Raji (cell line): Measurements from ENCODE around the gene HS3ST4.

Experiments
- POLR2A ChIP-seq: IDR thresholded peaks from 2 replicates; pipeline ENCODE4 v1.6.1; 2011; ENCODE audit warnings: low read depth, low read length, control low read depth; ENCODE audit not compliant: insufficient read depth

HS3ST4 gene

GRCh38 chr16:25713785-25714570 lies 22.2 kb downstream of the HS3ST4 start:
- TF ChIP-seq POLR2A: no peak

GRCh38 chr16:25716186-25716585 lies 24.4 kb downstream of the HS3ST4 start:
- TF ChIP-seq POLR2A: no peak

GRCh38 chr16:25721439-25721838 lies 29.7 kb downstream of the HS3ST4 start:
- TF ChIP-seq POLR2A: no peak

- TF ChIP-seq POLR2A: no peak
Measured at GRCh38 chr16:25726430-25727098, 34.8 kb downstream of the HS3ST4 start.

GRCh38 chr16:25729188-25729915 lies 37.6 kb downstream of the HS3ST4 start:
- no peak for TF ChIP-seq POLR2A

GRCh38 chr16:25730396-25730795 lies 38.6 kb downstream of the HS3ST4 start:
- TF ChIP-seq POLR2A: no peak

- no peak for TF ChIP-seq POLR2A
Measured at GRCh38 chr16:25734430-25735385, 42.9 kb downstream of the HS3ST4 start.

GRCh38 chr16:25735645-25736044 lies 43.9 kb downstream of the HS3ST4 start:
- no peak for TF ChIP-seq POLR2A

- TF ChIP-seq POLR2A: no peak
Measured at GRCh38 chr16:25747160-25747758, 55.5 kb downstream of the HS3ST4 start.

GRCh38 chr16:25748092-25748654 lies 56.4 kb downstream of the HS3ST4 start:
- TF ChIP-seq POLR2A: no peak

GRCh38 chr16:25750488-25751216 lies 58.9 kb downstream of the HS3ST4 start:
- TF ChIP-seq POLR2A: no peak

GRCh38 chr16:25751230-25751835 lies 59.6 kb downstream of the HS3ST4 start:
- no peak for TF ChIP-seq POLR2A

- no peak for TF ChIP-seq POLR2A
Measured at GRCh38 chr16:25764466-25764865, 72.7 kb downstream of the HS3ST4 start.
